ENCODE data around the gene GADD45B. TPM values are rescaled to one million over a fixed set of nuclear protein-coding genes. Genes with fewer than 3 reads are reported as not detected.

GADD45B gene
- total RNA-seq, 1 donor from 2014 or later: 34.3 TPM

DNA sequence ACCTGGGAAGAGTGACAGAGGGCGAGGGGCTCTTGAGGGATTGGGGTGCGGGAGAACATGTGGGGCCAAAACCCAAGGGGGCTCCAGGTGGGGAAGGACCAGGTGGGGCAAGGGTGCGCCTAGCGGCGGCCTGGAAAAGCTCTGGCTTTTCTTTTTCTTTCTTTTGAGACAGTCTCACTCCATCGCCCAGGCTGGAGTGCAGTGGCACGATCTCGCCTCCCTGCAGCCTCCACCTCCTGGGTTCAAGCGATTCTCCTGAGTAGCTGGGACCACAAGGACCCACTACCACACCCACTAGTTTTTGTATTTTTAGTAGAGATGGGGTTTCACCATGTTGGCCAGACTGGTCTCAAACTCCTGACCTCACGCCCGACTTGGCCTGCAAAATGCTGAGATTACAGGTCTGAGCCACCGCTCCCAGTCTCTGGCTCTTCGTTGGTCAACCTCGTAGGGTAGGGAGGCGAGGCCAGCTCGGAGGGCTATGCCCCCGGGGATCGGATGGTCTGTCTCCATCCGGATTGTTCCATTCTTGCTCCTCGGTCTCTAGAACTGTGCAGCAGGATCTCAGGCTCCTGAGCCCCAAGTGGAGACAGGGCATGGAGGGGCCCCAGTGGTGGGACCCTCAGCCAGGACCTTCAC, 3.7 kb downstream of the GADD45B start:
- H3K36me3 ChIP-seq: peaks cover 13% of the 10 kb centered on the region
- peaks cover 18% of the 10 kb centered on the region for H3K9me3 ChIP-seq (replicated peaks)
- no peak overlapping the region for H3K27ac ChIP-seq (replicated peaks)
- TF ChIP-seq CTCF (IDR thresholded peaks at IDR 0.05; ENCODE audit: borderline replicate concordance): no peak
- no peak for DNase-seq
- H3K4me3 ChIP-seq: peak overlapping the region; percentile 98
- H3K4me1 ChIP-seq: peaks cover 47% of the 10 kb centered on the region
- intact Hi-C loops (cut with micrococcal nuclease): loop anchor here (5.0 to 10.0 kb wide), 2 partner anchors 63 to 105 kb away; no protein-coding TSS in a partner anchor
- H3K27me3 ChIP-seq (ENCODE audit: low read depth): no peaks in the 10 kb centered on the region

GRCh38 chr19:2481466-2481865, 5.5 kb downstream of the GADD45B start:
- intact Hi-C loops (cut with micrococcal nuclease): no loop called here
- no peak overlapping the region for H3K4me3 ChIP-seq
- H3K36me3 ChIP-seq: peaks cover 13% of the 10 kb centered on the region
- H3K27me3 ChIP-seq (ENCODE audit: low read depth): no peaks in the 10 kb centered on the region
- H3K4me1 ChIP-seq: peaks cover 32% of the 10 kb centered on the region
- no peak overlapping the region for H3K27ac ChIP-seq (replicated peaks)
- no peak for TF ChIP-seq CTCF (IDR thresholded peaks at IDR 0.05; ENCODE audit: borderline replicate concordance)
- H3K9me3 ChIP-seq (replicated peaks): peaks cover 18% of the 10 kb centered on the region
- no peak for DNase-seq

GRCh38 chr19:2482354-2483038, 6.6 kb downstream of the GADD45B start:
- Histone ChIP-seq H3K4me3 (no peak overlapping the region), H3K27ac (replicated peaks) (no peak overlapping the region), H3K36me3 (peaks cover 8% of the 10 kb centered on the region), H3K9me3 (replicated peaks) (peaks cover 18% of the 10 kb centered on the region), H3K4me1 (peaks cover 22% of the 10 kb centered on the region), H3K27me3 (ENCODE audit: low read depth) (no peaks in the 10 kb centered on the region)
- intact Hi-C loops (cut with micrococcal nuclease): no loop called here
- no peak for DNase-seq
- no peak for TF ChIP-seq CTCF (IDR thresholded peaks at IDR 0.05; ENCODE audit: borderline replicate concordance)

DNA sequence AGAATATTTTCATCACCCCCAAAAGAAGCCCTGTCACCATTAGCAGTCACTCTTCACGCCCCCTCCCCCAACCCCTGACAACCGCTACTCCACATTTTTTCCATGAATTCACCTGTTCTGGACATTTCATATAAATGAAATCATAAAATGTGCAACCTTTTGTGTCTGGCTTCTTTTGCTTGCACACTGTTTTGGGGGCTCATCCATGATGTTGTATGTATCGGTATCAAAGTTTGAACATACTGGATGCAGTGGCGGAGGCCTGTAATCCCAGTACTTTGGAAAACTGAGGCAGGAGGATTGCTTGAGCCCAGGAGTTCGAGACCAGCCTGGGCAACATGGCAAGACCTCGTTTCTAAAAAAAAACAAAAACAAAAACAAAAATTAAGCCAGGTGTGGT, 7.2 kb downstream of the GADD45B start:
- Histone ChIP-seq H3K4me1 (peaks cover 22% of the 10 kb centered on the region), H3K36me3 (peaks cover 2% of the 10 kb centered on the region), H3K4me3 (no peak overlapping the region), H3K9me3 (replicated peaks) (peaks cover 18% of the 10 kb centered on the region), H3K27me3 (ENCODE audit: low read depth) (no peaks in the 10 kb centered on the region), H3K27ac (replicated peaks) (no peak overlapping the region)
- intact Hi-C loops (cut with micrococcal nuclease): no loop called here
- no peak for DNase-seq
- TF ChIP-seq CTCF (IDR thresholded peaks at IDR 0.05; ENCODE audit: borderline replicate concordance): no peak

GRCh38 chr19:2483484-2484151, 7.7 kb downstream of the GADD45B start:
- TF ChIP-seq CTCF (IDR thresholded peaks at IDR 0.05; ENCODE audit: borderline replicate concordance): no peak
- no peaks in the 10 kb centered on the region for H3K27me3 ChIP-seq (ENCODE audit: low read depth)
- intact Hi-C loops (cut with micrococcal nuclease): no loop called here
- H3K27ac ChIP-seq (replicated peaks): no peak overlapping the region
- H3K4me3 ChIP-seq: no peak overlapping the region
- no peak for DNase-seq
- no peaks in the 10 kb centered on the region for H3K36me3 ChIP-seq
- peaks cover 18% of the 10 kb centered on the region for H3K9me3 ChIP-seq (replicated peaks)
- H3K4me1 ChIP-seq: peaks cover 22% of the 10 kb centered on the region

Measured in left ventricle myocardium inferior (tissue), 1 donor.